HEK293 (cell line): ENCODE results near the gene ASIC3.

Experiments
- GLIS2 ChIP-seq: fragments of 450-650 bp; formaldehyde crosslinking; IDR thresholded peaks from 2 replicates; pipeline ENCODE4 v1.5.1; 2016; ENCODE audit warnings: missing biosample characterization, missing genetic modification characterization
- KLF7 ChIP-seq: fragments of 450-650 bp; formaldehyde crosslinking; IDR thresholded peaks from 2 replicates; pipeline ENCODE4 v1.5.1; 2016; ENCODE audit warnings: missing biosample characterization, missing genetic modification characterization, borderline replicate concordance
- MEIS1 ChIP-seq: sonication (generic); formaldehyde crosslinking; IDR thresholded peaks from 2 replicates; pipeline ENCODE4 v1.8.1; 2022; ENCODE audit warnings: missing genetic modification reagents, mild to moderate bottlenecking, borderline replicate concordance
- SALL2 ChIP-seq: fragments of 450-650 bp; formaldehyde crosslinking; IDR thresholded peaks from 2 replicates; pipeline ENCODE4 v1.5.0; 2017; ENCODE audit warnings: missing biosample characterization, mild to moderate bottlenecking, missing genetic modification characterization, borderline replicate concordance
- SCRT2 ChIP-seq: fragments of 450-650 bp; formaldehyde crosslinking; IDR thresholded peaks from 2 replicates; pipeline ENCODE4 v1.5.1; 2016; ENCODE audit warnings: missing biosample characterization, missing genetic modification characterization
- WT1 ChIP-seq: fragments of 450-650 bp; formaldehyde crosslinking; IDR thresholded peaks from 2 replicates; pipeline ENCODE4 v1.5.1; 2016; ENCODE audit warnings: missing biosample characterization, missing genetic modification characterization
- ZBTB17 ChIP-seq: fragments of 450-650 bp; formaldehyde crosslinking; IDR thresholded peaks from 2 replicates; pipeline ENCODE4 v1.5.1; 2016; ENCODE audit warnings: missing biosample characterization, missing genetic modification characterization
- ZNF112 ChIP-seq: fragments of 450-650 bp; formaldehyde crosslinking; IDR thresholded peaks from 2 replicates; pipeline ENCODE4 v1.5.0; 2017; ENCODE audit warnings: missing biosample characterization, missing genetic modification characterization
- ZNF184 ChIP-seq: fragments of 450-650 bp; IDR thresholded peaks from 2 replicates; pipeline ENCODE4 v1.5.1; 2018; ENCODE audit warnings: missing biosample characterization, mild to moderate bottlenecking, missing genetic modification characterization
- ZNF202 ChIP-seq: fragments of 450-650 bp; formaldehyde crosslinking; IDR thresholded peaks from 2 replicates; pipeline ENCODE4 v1.5.1; 2016; ENCODE audit warnings: missing biosample characterization, missing genetic modification characterization, borderline replicate concordance
- ZNF239 ChIP-seq: fragments of 450-650 bp; formaldehyde crosslinking; IDR thresholded peaks from 2 replicates; pipeline ENCODE4 v1.5.1; 2016; ENCODE audit warnings: missing biosample characterization, missing genetic modification characterization
- ZNF423 ChIP-seq: fragments of 450-650 bp; formaldehyde crosslinking; IDR thresholded peaks from 2 replicates; pipeline ENCODE4 v1.5.1; 2016; ENCODE audit warnings: missing biosample characterization, missing genetic modification characterization
- ZNF433 ChIP-seq: fragments of 450-650 bp; formaldehyde crosslinking; IDR thresholded peaks from 2 replicates; pipeline ENCODE4 v1.5.1; 2016; ENCODE audit warnings: missing biosample characterization, missing genetic modification characterization, low read depth
- ZNF585B ChIP-seq: fragments of 450-650 bp; formaldehyde crosslinking; IDR thresholded peaks from 2 replicates; pipeline ENCODE4 v1.5.1; 2016; ENCODE audit warnings: missing biosample characterization, missing genetic modification characterization
- ZNF629 ChIP-seq: fragments of 450-650 bp; formaldehyde crosslinking; IDR thresholded peaks from 2 replicates; pipeline ENCODE4 v1.5.1; 2017; ENCODE audit warnings: missing biosample characterization, missing genetic modification characterization
- TF ChIP-seq, protein P1 (sequence below): fragments of 450-650 bp; formaldehyde crosslinking; IDR thresholded peaks from 2 replicates; pipeline ENCODE4 v1.5.1; 2016; ENCODE audit warnings: missing biosample characterization, missing genetic modification characterization
- TF ChIP-seq, protein P2 (sequence below): fragments of 450-650 bp; formaldehyde crosslinking; IDR thresholded peaks from 2 replicates; pipeline ENCODE4 v1.5.1; 2017; ENCODE audit warnings: missing biosample characterization, missing genetic modification characterization
- TF ChIP-seq, protein P3 (sequence below): fragments of 450-650 bp; formaldehyde crosslinking; conservative IDR thresholded peaks from 2 replicates; pipeline ENCODE4 v1.5.1; 2016; ENCODE audit warnings: low read depth, missing biosample characterization, missing genetic modification characterization
- TF ChIP-seq, protein P4 (sequence below): fragments of 450-650 bp; formaldehyde crosslinking; IDR thresholded peaks from 2 replicates; pipeline ENCODE4 v1.5.1; 2016; ENCODE audit warnings: missing biosample characterization, missing genetic modification characterization

The ASIC3 gene

DNA sequence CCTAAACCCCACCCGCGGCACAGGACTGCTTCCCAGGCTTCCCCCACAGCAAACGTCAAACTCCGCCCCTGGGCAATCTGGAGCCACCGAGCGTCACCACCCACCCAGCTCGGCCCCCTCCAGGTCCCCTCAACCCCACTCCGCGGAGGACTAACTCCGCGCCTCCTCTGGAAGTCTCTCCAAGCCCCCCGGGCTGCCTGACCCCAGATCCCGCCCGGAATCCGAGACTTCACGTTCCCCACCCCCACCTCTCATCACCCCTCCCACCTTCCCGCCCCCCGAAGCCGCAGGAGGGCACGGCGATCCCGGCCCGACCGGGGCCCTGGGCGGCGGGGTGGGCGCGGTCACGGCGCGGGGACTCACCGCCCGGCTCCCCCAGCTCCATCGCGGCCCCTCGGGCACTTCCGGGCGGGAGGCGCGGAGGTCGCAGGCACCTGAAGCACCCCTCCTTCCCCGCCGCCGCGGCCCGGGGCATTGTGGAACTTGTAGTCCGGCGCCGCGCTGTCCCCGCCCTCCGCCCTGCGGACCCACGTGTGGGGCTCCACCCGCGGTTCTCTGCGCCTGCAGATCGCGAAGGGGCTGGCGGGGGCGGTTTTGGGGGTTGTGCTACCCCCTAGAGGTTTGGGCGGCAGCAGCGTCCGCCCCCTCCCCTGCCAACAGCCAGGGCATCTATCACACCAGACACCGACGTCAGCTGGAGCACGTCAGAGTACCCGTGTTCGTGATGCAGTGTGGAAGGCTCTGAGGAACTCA is 34.9 kb downstream of the ASIC3 start, which contains the start of gene TMUB1 (continued):
- TF ChIP-seq, protein P1, sequence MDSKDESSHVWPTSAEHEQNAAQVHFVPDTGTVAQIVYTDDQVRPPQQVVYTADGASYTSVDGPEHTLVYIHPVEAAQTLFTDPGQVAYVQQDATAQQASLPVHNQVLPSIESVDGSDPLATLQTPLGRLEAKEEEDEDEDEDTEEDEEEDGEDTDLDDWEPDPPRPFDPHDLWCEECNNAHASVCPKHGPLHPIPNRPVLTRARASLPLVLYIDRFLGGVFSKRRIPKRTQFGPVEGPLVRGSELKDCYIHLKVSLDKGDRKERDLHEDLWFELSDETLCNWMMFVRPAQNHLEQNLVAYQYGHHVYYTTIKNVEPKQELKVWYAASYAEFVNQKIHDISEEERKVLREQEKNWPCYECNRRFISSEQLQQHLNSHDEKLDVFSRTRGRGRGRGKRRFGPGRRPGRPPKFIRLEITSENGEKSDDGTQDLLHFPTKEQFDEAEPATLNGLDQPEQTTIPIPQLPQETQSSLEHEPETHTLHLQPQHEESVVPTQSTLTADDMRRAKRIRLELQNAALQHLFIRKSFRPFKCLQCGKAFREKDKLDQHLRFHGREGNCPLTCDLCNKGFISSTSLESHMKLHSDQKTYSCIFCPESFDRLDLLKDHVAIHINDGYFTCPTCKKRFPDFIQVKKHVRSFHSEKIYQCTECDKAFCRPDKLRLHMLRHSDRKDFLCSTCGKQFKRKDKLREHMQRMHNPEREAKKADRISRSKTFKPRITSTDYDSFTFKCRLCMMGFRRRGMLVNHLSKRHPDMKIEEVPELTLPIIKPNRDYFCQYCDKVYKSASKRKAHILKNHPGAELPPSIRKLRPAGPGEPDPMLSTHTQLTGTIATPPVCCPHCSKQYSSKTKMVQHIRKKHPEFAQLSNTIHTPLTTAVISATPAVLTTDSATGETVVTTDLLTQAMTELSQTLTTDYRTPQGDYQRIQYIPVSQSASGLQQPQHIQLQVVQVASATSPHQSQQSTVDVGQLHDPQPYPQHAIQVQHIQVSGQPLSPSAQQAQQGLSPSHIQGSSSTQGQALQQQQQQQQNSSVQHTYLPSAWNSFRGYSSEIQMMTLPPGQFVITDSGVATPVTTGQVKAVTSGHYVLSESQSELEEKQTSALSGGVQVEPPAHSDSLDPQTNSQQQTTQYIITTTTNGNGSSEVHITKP (tag by site-specific recombination), result peak; percentile 60
- TF ChIP-seq KLF7 (tag by site-specific recombination) (no peak; the same call in 1 of the 2 replicates), ZNF629 (tag by site-specific recombination) (peak; percentile 90), ZNF239 (tag by site-specific recombination) (no peak), MEIS1 (CRISPR knock-in tag) (no peak), ZNF112 (no peak), GLIS2 (tag by site-specific recombination) (peak; percentile 70), ZNF585B (tag by site-specific recombination) (no peak), ZNF423 (tag by site-specific recombination) (no peak), ZBTB17 (peak; percentile 67; the same call in 1 of the 2 replicates), ZNF184 (tag by site-specific recombination) (no peak), SALL2 (tag by site-specific recombination) (no peak), WT1 (tag by site-specific recombination) (no peak), ZNF433 (tag by site-specific recombination) (no peak), ZNF202 (tag by site-specific recombination) (no peak), SCRT2 (tag by site-specific recombination) (no peak)
- TF ChIP-seq, protein P2, sequence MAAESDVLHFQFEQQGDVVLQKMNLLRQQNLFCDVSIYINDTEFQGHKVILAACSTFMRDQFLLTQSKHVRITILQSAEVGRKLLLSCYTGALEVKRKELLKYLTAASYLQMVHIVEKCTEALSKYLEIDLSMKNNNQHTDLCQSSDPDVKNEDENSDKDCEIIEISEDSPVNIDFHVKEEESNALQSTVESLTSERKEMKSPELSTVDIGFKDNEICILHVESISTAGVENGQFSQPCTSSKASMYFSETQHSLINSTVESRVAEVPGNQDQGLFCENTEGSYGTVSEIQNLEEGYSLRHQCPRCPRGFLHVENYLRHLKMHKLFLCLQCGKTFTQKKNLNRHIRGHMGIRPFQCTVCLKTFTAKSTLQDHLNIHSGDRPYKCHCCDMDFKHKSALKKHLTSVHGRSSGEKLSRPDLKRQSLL, result peak; percentile 84
- TF ChIP-seq, protein P3, sequence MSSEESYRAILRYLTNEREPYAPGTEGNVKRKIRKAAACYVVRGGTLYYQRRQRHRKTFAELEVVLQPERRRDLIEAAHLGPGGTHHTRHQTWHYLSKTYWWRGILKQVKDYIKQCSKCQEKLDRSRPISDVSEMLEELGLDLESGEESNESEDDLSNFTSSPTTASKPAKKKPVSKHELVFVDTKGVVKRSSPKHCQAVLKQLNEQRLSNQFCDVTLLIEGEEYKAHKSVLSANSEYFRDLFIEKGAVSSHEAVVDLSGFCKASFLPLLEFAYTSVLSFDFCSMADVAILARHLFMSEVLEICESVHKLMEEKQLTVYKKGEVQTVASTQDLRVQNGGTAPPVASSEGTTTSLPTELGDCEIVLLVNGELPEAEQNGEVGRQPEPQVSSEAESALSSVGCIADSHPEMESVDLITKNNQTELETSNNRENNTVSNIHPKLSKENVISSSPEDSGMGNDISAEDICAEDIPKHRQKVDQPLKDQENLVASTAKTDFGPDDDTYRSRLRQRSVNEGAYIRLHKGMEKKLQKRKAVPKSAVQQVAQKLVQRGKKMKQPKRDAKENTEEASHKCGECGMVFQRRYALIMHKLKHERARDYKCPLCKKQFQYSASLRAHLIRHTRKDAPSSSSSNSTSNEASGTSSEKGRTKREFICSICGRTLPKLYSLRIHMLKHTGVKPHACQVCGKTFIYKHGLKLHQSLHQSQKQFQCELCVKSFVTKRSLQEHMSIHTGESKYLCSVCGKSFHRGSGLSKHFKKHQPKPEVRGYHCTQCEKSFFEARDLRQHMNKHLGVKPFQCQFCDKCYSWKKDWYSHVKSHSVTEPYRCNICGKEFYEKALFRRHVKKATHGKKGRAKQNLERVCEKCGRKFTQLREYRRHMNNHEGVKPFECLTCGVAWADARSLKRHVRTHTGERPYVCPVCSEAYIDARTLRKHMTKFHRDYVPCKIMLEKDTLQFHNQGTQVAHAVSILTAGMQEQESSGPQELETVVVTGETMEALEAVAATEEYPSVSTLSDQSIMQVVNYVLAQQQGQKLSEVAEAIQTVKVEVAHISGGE (tag by site-specific recombination), result peak; percentile 72
- TF ChIP-seq, protein P4, sequence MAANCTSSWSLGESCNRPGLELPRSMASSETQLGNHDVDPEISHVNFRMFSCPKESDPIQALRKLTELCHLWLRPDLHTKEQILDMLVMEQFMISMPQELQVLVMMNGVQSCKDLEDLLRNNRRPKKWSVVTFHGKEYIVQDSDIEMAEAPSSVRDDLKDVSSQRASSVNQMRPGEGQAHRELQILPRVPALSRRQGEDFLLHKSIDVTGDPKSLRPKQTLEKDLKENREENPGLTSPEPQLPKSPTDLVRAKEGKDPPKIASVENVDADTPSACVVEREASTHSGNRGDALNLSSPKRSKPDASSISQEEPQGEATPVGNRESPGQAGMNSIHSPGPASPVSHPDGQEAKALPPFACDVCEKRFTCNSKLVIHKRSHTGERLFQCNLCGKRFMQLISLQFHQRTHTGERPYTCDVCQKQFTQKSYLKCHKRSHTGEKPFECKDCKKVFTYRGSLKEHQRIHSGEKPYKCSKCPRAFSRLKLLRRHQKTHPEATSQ (tag by site-specific recombination), result no peak
